ENCODE measurements around the gene CD99L2.
A peak's percentile ranks its signal among the peaks of the same experiment; 100 is the strongest.

CD99L2 gene, protein sequence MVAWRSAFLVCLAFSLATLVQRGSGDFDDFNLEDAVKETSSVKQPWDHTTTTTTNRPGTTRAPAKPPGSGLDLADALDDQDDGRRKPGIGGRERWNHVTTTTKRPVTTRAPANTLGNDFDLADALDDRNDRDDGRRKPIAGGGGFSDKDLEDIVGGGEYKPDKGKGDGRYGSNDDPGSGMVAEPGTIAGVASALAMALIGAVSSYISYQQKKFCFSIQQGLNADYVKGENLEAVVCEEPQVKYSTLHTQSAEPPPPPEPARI

DNA sequence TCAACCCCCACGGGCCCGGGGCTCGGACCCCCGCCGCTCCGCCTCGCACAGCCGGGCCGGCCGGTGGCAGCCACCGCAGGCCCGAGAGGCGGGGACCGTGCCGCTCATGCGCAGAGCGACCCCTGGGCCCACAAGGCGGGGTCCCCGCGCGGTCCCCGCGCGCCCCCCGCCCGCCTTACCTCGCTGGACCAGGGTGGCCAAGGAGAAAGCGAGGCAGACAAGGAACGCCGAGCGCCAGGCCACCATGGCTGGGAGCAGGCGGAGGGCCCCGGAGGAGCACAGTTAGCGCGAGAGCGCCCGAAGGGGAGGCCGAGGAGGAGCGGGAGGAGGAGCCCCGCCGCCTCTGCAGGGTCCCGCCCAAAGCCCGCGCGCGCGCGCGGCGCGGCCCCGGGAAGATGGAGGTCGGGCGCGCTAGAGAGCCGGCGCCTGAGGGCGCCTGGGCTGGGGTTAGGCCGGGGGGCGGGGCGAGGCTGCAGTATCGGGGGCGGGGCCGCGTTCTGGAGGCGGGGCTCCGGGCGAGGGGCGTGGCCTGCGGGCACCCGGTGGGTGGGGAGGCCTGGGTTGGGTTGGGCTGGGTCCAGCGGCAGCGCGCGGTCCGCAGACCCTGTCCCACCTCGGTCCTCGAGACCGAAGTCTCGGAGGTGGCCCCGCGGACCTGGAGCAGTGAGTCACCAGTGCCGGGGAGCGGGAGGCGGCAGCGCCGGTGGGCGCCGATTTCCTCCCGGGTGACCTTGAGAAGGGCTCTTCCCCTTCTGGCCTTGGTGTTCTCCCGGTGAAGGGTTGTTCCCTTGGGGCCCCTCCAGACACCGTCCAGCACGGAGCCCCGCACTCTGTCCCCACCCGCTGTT lies at the start of gene CD99L2:
TSS of gene CD99L2 (minus strand) at position 326 of the 848 bp plus-strand sequence. CDS start at position 246, 80 bp downstream.
- DNase-seq = peak; percentile 89 to 92

DNA sequence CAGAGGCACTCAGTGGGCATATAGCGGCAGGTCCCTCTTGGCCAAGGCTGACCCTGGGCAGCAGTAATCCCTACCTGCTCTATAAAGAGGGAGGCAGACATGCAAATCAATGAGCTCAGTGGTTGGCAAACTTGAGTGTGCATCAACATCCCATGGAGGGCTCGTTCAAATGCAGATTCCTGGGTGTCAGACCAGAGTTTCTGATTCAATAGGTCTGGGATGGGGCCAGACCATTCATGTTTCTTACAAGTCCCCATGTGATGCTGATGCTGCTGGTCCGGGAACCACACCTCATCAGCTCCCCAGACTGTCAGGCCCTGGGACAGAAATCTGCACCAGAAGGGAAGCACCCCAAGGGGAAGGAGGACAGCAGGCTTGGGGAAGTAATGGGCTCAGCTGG lies 45.8 kb upstream of the CD99L2 start:
- no peak for DNase-seq

DNA sequence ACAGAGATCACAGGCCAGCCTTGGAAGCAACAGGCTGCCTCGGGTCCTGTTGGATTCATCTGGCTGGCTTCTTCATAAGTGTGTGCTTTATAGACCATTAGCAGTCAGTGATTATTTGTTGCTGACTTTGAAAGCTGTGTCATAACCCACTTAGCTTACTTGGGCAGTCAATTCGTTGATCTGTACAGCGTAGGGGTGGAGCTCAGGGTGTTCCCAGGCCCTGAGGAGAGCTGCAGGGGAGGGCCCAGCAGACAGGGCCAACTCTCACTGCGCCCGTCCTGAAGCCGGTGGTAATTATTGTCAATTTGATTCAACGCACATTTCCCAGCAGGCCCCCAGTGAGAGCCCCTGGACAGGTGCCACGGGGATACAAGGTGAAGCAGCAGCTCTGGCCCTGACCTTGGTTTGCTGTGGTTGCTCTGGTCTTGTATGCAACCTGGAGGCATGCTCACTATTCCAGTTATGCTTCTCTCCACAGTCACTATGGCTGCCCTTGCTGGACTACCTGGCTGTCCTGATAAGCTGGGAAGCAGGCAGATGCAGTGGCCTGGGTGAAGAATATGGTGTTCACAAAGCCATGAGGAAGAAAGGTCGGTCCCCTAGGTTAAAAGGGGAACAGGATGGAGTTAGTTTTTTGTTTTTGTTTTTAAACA lies 44.6 kb upstream of the CD99L2 start:
- DNase-seq = no peak

DNA sequence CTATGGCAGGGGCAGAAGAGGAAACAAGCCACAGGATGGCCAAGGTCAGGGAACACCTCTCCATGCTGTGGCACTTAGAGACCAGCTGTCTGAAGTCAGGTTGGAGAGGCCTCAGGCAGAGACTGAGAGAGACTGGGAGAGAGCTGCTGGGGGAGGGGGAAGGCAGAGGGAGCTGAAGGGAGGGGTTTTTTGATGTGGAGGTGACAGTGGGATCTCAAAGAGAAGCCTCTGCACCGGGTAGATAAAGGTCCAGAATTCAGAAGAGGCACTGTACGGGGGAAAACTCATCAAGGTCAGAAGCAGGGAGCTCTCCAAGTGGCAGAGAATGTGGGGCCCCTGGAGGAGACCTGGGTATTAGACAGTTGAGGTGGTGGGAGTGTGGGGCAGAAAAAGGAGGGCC lies 43.1 kb upstream of the CD99L2 start:
- DNase-seq = no peak

DNA sequence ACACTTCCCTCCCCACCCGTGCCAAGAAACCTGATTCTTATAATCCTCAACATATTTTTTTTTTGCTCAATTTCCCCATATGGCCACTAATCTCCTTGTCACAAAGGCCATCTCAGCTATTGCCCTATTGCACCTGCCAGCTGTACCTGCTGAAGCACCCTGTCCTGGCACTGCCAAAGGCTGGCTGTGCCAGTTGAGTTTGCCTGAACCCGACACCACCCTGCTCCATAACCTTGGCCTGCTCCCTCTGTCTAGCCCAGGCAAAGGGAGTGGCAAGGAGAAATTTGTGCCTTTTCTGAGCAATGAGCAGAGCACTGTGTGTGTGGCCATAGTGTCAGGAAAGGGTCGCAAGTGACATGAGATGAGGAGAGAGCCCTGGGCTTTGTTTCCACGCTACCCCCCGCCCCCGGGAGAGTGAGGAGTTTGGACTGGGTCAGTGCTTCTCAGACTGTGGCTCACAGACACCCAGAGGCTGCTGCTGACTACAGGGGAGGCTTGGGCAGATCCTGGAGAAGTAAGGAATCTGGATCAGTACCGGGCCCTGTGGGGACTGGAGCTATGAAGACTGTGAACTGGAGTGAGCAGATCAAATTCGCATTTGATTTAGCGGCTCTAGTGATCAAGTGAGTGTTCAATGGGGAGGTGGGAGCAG lies 42.5 kb upstream of the CD99L2 start:
- DNase-seq = no peak

DNA sequence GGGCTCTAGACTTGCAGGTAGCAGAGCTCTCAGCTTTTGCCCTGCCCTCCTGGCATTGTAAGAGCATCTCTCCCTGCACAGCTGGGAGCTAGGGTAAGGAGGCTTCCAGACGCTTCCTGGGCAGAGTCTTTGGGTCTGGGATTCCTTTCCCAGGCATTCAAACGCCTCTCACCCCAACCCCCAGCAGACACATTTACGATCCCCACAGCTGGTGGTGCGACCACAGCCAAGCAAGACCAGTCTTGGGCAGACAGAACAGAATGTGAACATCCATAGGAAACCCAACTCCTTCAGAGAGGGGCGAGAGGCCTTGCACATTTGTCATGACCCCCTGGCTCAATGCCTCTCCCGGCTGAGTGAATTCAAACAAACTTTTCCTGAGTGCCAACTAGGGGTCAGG lies 38.1 kb upstream of the CD99L2 start:
- DNase-seq = no peak

DNA sequence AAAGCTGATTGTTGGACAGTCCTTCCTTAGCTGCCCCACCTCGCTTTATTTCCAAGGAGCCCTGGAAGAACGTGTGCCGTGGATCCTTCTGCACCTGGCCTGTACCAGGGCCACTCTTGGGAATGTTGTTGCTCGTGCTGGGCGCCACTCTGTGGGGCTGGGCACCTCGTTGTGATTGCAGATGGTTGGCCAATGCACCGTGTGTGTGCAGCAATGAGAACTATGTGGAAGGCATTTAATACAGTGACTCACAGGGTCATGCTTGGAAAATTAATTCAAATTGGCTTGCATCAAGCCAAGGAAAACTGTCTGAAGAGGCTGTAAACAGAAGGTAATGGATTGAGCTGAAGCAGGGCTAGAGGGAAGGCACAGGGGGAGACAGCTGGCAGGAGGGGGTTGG lies 37.0 kb upstream of the CD99L2 start:
- DNase-seq = no peak

DNA sequence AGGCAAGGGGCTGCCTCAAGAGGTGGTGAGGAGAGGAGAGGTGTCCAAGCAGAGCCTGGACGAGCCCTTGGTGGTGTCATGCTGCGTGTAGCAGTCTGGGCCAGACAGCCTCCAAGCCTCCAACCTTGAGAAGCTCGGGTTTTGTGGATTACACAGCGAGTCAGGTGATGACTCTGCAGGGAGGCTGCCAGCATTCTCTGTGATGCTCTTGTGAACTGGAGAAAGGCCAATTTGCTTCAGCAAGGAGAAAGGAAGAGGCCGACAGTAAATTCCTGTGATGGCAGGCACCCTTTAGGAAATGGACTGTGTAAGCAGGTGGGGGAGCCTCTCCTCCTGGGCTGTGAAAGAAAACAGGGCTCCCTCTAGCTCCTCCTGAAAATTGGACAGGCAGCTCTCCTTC lies 36.0 kb upstream of the CD99L2 start:
- no peak for DNase-seq

DNA sequence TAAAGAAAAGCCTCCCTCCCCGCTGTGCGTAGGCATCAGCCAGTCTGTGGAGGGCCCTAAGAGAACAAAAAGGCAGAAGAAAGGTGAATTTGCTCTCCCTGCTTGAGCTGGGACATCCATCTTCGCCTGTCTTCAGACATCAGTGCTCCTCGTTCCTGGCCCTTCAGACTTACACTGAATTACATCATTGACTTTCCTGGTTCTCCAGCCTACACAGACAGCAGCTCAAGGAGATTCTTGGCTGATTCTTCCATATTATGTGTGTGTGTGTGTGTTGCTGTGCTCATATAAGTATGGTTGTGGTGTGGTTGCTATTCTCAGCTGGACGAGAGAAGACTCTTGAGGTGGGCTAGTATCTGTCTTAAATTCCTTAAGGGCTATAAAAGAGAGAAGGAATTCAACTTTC lies 35.5 kb upstream of the CD99L2 start:
- DNase-seq = no peak

DNA sequence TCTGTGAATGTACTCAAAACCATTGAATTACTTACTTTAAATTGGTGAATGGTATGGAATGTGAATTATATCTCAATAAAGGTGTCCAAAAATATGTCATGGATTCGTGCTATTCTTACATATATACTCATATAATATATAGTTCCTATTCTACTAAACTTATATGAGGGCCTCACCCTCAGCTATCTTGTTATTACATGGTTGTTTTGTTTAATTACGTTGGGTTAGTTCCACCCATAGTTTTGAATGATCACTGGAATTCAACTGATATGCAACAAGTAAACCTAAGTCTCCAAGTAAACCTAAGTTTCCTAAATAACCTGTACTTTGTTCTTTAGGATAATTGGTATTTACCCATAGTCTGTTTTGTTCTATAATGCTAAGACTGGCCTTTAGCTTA lies 30.6 kb upstream of the CD99L2 start:
- DNase-seq = no peak

DNA sequence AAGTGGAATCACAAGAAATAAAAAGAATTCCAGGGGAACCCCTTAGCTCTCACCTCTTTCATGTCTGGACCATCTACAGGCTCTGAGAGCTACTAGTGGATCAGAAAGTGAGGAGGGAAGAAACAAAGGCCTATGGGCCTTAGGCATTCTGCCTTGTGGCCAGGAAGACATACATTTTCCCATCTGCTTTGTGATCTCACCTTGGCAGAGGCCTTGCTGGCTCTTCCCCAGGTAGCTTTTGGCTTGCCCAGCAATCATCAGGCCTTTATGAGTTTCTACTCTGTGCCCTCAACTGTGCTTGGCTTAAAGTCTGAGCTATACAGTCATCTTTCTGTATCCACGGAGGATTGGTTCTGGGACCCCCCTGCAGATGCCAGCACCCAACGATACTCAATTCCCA lies 28.3 kb upstream of the CD99L2 start:
- no peak for DNase-seq

DNA sequence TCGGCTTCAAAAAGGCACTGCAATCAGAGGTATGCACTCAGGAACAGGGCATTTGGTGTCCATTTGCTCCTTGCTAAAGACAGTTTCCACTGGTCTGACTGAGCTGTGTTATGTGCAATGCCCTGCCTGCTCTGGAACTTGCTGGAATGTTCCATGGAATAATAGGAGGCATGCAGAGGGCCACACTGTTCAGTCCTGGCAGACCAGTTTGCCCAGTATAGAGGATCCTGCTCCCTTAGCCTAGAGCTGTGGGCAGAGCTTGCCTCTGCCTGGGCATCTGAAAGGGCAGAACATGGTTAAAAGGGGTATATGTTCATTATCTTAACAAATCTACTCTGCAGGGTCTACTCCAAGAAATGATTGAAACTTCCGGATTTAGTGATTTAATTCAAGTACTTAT lies 27.8 kb upstream of the CD99L2 start:
- DNase-seq = no peak

DNA sequence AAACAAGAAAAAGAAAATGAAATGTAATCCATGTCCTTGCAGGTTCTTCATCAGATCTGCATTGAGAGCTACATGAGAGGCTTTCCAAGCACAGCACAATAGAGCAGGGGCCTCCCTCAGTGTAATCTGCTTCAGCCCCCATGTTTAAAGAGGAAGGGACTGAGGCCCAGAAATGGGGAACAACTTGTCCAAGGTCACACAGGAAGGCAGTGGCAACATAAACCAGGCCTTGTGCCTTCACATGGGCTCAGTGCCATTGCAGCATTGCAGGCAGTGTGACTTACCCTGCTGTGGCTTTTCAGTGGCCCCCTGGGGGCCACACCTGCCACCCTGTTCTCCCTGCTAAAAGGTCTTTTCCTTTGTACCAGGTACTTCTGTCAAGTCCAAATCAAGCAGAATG lies 20.9 kb upstream of the CD99L2 start:
- no peak for DNase-seq

DNA sequence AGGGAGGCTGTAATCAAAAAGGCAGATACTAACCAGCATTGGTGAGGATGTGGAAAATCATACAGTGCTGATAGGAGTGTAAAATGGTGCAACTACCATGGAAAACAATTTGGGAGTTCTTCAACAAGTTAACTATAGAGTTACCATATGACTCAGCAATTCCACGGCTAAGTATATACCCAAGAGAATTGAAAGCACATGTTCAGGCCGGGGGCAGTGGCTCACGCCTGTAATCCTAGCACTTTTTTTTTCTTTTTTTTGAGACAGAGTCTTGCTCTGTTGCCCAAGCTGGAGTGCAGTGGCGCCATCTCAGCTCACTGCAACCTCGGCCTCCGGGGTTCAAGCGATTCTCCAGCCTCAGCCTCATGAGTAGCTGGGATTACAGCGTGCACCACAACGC lies 15.0 kb upstream of the CD99L2 start:
- DNase-seq = no peak

DNA sequence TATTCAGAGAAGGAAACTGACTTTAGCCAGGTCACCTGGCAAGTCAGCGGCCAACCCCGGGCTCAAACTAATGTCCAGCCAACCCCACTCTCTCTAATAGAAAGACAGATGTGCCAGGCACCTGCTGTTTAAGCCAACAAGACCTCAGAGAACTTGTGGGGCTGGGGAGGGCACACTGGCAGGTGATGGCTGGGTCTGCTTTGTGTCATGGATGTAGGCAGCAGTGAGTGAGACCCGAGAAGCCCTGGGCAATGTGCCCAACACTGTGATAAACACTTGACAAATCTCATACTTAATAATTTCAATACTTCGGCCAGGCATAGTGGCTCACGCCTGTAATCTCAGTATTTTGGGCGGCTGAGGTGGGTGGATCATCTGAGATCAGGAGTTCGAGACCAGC lies 9.0 kb upstream of the CD99L2 start:
- DNase-seq = no peak

DNA sequence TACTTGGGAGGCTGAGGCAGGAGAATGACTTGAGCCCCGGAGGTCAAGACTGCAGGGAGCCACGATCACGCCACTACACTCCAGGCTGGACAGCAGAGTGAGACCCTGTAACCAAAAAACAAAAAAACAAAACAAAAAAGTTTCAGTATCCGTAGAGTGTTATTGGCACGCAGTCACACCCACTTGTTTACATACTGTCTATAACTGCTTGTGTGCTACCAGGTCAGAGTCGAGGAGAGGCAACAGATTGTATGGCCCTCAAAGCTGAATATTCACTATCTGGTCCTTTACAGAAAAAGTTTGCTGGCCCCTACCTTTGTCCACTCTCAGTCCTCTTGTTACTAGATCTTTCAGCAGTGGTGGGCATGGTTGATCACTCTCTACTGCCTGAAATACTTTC lies 8.2 kb upstream of the CD99L2 start:
- DNase-seq = no peak

DNA sequence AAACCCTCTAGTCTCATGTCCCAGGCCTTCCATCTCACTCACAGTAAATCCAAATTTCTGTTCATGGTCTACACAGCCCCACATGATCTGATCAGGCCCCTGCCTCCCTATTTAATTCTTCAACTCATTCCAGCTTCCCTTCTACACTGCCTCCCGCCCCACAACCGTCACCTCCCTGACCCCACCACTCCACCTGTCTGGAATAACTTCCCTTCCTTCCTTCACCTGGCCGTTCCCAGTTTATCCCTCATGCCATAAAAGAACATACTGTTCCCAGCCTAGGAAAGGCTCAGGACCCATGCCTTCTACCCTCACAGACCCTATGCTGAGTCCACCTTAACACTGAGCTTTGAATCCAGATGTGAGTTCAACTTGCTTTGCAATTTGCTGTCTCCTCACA lies 6.8 kb upstream of the CD99L2 start:
- no peak for DNase-seq

DNA sequence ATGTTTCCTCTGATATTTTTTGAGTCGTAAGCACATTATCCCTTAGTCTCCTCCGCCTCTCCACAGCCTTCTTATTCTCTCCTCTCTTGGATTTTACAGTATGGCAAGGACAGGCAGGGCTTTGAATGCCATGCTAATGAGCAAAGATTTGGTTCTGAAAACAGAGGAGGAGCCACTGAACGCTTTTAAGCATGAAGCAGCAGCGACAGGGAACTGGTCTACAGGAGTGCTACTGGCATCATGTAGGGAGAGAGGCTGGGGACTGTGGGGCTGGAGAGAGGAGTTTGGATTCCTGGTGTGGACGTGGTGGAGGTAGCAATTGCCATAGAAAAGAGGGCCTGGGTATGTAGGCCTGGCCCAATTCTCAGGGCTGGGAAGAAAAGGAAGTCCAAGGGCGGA lies 4.6 kb upstream of the CD99L2 start:
- no peak for DNase-seq

DNA sequence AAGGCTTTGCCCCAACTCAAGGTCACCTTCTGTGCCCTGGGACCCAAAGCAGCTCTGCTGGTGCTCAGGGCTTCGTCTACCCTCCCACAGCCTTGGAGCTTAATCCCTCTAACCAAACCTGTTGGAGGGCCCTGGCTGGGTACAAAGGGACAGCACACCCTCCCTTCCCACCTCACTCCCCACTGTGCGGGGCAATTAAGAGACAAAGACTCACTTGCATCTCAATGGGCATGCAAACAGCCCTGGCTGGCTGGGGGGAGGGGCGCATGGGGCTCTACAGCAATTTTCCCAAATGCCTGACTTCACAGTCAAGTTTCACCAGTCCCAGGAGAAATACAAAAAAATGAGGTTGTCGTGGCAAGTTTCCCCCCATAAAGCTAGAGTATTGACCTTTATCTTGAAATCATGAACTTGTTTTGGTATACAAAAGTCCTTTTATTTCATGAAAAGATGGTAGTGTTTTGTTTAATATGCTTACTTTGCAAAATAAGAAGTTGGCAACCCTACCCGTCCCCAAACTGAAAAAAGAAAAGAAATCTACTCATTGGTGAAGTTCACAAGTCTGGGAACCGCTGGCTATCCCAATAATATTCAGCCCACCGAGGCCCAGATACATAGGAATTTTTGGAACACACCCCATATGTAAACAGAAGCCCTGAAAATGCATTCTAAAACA lies 4.1 kb upstream of the CD99L2 start:
- DNase-seq = no peak

DNA sequence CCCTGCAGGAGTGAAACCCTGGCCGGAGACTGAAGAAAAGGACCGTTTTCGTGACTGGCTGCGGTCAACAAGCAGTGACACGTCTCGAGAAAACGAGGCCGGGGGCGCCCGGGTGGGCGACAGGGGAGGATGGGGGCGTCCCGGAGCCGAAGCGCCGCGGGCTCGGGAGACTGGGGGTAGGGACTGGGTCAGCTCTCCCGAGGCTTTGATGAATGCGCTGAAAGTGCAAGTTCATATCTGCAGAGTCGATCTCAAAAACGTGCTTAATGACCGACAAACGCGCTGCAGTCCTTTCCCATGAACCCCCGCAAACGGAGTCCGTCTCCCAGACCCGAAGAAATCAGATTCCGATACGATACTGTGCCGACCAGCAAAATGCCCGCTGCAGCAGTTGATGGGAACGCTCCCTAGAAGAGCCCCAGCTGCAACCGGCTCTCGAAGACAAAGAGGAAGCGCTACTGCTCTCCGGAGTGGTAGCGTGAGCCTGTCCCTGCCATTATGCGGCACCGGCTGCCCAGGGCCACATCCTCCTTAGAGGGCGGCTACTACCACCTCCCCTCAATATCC lies 806 bp upstream of the CD99L2 start:
- peak; percentile 40 to 48 for DNase-seq

DNA sequence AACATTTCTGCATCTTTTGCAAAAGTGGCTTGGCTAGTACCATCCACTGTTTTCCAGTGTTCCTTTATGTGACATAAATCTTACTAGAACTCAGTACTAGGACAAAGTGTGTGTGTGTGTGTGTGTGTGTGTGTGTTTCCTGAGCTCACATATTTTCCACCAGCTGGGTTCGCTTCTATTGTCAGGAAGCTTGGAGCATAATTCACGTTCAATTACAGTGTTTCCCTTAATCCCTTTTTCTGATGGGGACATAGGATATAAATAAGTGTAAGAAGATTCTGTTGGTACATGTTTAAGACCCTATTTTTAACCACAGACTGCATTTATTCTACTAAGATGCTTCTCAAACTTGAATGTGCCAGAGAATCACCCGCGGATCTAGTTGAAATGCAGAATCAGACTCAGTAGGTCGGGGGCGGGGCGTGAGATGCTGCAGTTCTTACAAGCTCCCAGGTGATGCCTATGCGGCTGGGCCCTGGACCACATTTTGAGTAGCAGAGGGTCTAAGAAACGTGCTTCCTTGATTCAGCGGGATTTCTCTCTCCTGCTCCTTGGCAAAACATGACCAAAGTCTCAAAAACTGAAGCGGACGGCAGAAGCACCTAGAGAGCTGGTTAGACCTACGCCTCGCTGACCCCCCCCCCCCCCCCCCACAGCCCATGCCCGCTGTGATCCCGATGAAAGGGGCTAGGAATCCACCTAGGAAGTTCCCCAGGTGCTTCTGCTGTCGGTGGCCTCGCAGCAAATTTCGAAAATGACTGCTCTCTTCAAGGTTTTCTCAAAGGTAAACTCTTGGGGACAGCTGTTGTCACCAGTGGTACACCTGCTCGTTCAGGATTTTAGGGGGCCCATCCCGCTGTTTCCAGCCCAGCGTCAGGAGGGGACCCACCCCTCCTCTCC lies 797 bp downstream of the CD99L2 start:
- DNase-seq = peak; percentile 55 to 59

All from activated T-cell treated with anti-CD3 and anti-CD28 coated beads, Interleukin-2, amount 50 U/mL, for 48 hours (primary cell).